K562 (cell line): Measurements from ENCODE around the gene TSSK2. TPM values are rescaled to one million over a fixed set of nuclear protein-coding genes. Genes with fewer than 3 reads are reported as not detected.
A peak's percentile ranks its signal among the peaks of the same experiment; 100 is the strongest.

Experiments
- AFF1 ChIP-seq, 2 experiments: fragments of 450-650 bp; IDR thresholded peaks; 2 replicates each; pipeline ENCODE4 v1.6.1; 2018; ENCODE audit warnings: mild to moderate bottlenecking in 2 of 2, low read depth in 1 of 2; ENCODE audit not compliant: partially characterized antibody in 2 of 2
- DPF2 ChIP-seq: fragments of 450-650 bp; IDR thresholded peaks from 2 replicates; pipeline ENCODE4 v1.6.1; 2016
- ELF2 ChIP-seq: fragments of 250-450 bp; sonication (Bioruptor Pico); IDR thresholded peaks from 2 replicates; pipeline ENCODE4 v1.5.0; 2021; ENCODE audit warnings: mild to moderate bottlenecking
- HDAC2 ChIP-seq: fragments of 450-650 bp; IDR thresholded peaks from 2 replicates; pipeline ENCODE4 v1.6.1; 2016; ENCODE audit warnings: mild to moderate bottlenecking
- ID3 ChIP-seq, 2 experiments: fragments of 250-450 bp in 1 of 2; fragments of 450-650 bp in 1 of 2; sonication (Bioruptor Pico) in 1 of 2; IDR thresholded peaks; 2 replicates each; pipeline versions ENCODE4 v1.6.1 to v1.8.0; 2016 to 2021; ENCODE audit warnings: mild to moderate bottlenecking in 2 of 2, moderate library complexity in 2 of 2, missing compliant biosample characterization in 1 of 2, missing genetic modification characterization in 1 of 2
- KDM4B ChIP-seq, 2 experiments: fragments of 450-650 bp in 1 of 2; sonication (generic) in 1 of 2; IDR thresholded peaks; 2 replicates each; pipeline ENCODE4 v1.6.1; 2016 to 2017; ENCODE audit warnings: borderline replicate concordance in 2 of 2, antibody characterized with exemption in 1 of 2, low read depth in 1 of 2, mild to moderate bottlenecking in 1 of 2
- NFIC ChIP-seq: fragments of 450-650 bp; IDR thresholded peaks from 2 replicates; pipeline ENCODE4 v1.6.1; 2017; ENCODE audit warnings: mild to moderate bottlenecking, inconsistent platforms
- OTX1 ChIP-seq: fragments of 450-650 bp; formaldehyde crosslinking; IDR thresholded peaks from 2 replicates; pipeline ENCODE4 v1.4.0; 2022; ENCODE audit warnings: mild to moderate bottlenecking
- PBX2 ChIP-seq, 2 experiments: IDR thresholded peaks in 1 of 2; conservative IDR thresholded peaks in 1 of 2; 2 replicates each; pipeline ENCODE4 v1.6.1; 2016; ENCODE audit warnings: low read depth in 2 of 2, mild to moderate bottlenecking in 1 of 2, missing compliant biosample characterization in 1 of 2, missing genetic modification characterization in 1 of 2, moderate library complexity in 1 of 2
- PRMT5 ChIP-seq: sonication (generic); formaldehyde crosslinking; IDR thresholded peaks from 2 replicates; pipeline ENCODE4 v1.5.0; 2020; ENCODE audit warnings: missing genetic modification reagents
- RAD51 ChIP-seq: fragments of 450-650 bp; IDR thresholded peaks from 2 replicates; pipeline ENCODE4 v1.7.1; 2016; ENCODE audit warnings: low read depth, mild to moderate bottlenecking, borderline replicate concordance
- SIN3A ChIP-seq, 2 experiments: fragments of 150-350 bp in 1 of 2; IDR thresholded peaks; 2 replicates each; pipeline ENCODE4 v1.6.1; 2011 to 2016; ENCODE audit warnings: borderline replicate concordance in 2 of 2, low read depth in 2 of 2, low read length in 2 of 2, mild to moderate bottlenecking in 2 of 2, moderate library complexity in 2 of 2; ENCODE audit not compliant: control insufficient read depth in 1 of 2
- SMAD3 ChIP-seq: fragments of 450-650 bp; formaldehyde crosslinking; conservative IDR thresholded peaks from 2 replicates; pipeline ENCODE4 v1.4.0; 2020; ENCODE audit warnings: mild to moderate bottlenecking
- SMARCA5 ChIP-seq: fragments of 450-650 bp; IDR thresholded peaks from 2 replicates; pipeline ENCODE4 v1.6.1; 2016
- TAL1 ChIP-seq: fragments of 450-650 bp; IDR thresholded peaks from 2 replicates; pipeline ENCODE4 v1.6.1; 2016; ENCODE audit warnings: mild to moderate bottlenecking
- ZNF12 ChIP-seq: sonication (generic); formaldehyde crosslinking; IDR thresholded peaks from 2 replicates; pipeline ENCODE4 v1.4.0; 2020; ENCODE audit warnings: mild to moderate bottlenecking, missing genetic modification reagents
- ZNF57 ChIP-seq: fragments of 450-650 bp; formaldehyde crosslinking; IDR thresholded peaks from 2 replicates; pipeline ENCODE4 v1.4.0; 2020; ENCODE audit warnings: mild to moderate bottlenecking, moderate library complexity
- ZNF589 ChIP-seq: fragments of 200-800 bp; sonication (Bioruptor generic); IDR thresholded peaks from 2 replicates; pipeline ENCODE4 v1.6.1; 2016; ENCODE audit warnings: low read depth, missing genetic modification characterization, missing compliant biosample characterization
- polyA plus RNA-seq, 8 experiments: library from polyadenylated mRNA; depleted of rRNA in 4 of 8; stranded (reverse) in 5 of 8; unstranded in 3 of 8; fragments of >200 nt; fragmentation: Nextera tagmentation in 2 of 8; fragmentation: Illumina TruSeq in 1 of 8; extraction: Ambion mirVana in 2 of 8; extraction: Trizol in 1 of 8; gene quantifications; 2 replicates each; pipeline versions ENCODE4 v1.2.1 to v1.2.3, GENCODE V29; 2011 to 2014; ENCODE audit warnings: inconsistent platforms in 1 of 8, missing spikeins in 1 of 8
- total RNA-seq, 7 experiments: library from RNA; depleted of rRNA in 6 of 7; stranded (reverse); fragments of >200 nt in 6 of 7; fragmentation: Illumina TruSeq in 2 of 7; extraction: Trizol in 2 of 7; gene quantifications; 2 replicates each; pipeline versions ENCODE4 v1.2.1 to v1.2.3, GENCODE V29; 2011 to 2021; ENCODE audit warnings: low replicate concordance in 1 of 7

The TSSK2 gene
- total and polyA plus RNA-seq, 9 of the 15 experiments (the other 6 are each of a cell fraction or from before 2014, with no cell fraction given): 0.04 TPM; not detected in 8

DNA sequence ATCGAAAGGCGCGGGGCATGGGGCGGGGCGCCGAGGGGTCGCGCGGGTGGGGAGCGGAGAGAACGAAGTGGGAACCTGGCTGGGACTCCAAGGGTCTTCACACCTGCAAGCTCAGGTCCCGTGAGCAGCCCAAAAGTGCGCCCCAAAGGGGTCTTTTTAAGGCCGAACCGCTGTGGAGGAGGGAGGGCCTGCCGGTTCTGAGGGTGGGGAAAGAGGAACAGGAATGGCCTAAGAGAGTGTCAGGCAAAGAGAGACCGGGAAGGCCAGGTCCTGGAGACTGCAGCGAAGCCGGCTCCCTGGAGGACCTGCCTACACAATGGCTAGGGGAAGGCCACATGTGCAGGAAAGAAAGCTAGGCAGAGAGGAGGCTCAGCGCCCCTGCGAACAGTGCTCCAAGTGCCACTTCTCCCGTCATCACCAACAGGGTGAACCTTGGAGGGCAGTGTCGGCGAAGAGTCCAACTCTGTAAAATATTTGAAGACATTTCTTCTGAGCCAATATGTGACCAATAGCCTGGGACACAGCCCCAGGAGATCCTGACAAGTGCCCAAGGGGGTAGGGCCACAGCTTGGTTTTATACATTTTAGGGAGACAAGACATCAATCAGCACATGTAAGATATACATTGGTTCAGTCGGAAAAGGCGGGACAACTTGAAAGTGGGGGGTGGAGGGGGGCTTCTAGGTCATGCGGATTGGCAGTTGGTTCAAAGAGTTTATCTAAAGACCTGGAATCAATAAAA lies 8.2 kb upstream of the TSSK2 start (continued):
- TF ChIP-seq PBX2 (CRISPR knock-in tag; IDR thresholded peaks at IDR 0.05; ENCODE audit: low read depth) (no peak; the same call in 1 of the 2 replicates), PBX2 (tag; conservative IDR thresholded peaks at IDR 0.05; ENCODE audit: low read depth) (peak; percentile 80), TAL1 (0 out of 2 replicates have a peak, but pooled peaks have one; percentile 2), KDM4B (IDR thresholded peaks at IDR 0.05; ENCODE audit: borderline replicate concordance in 2 of 2, low read depth in 1 of 2) (peak in 1 of 2 experiments; percentile 65; a peak in 1 of 4 replicates), ZNF57 (CRISPR knock-in tag) (no peak), DPF2 (0 out of 2 replicates have a peak, but pooled peaks have one; percentile 50), AFF1 (IDR thresholded peaks at IDR 0.05; ENCODE audit: low read depth in 1 of 2, partially characterized antibody in 2 of 2) (peak in 1 of 2 experiments; percentile 75), ZNF589 (CRISPR knock-in tag) (peak; percentile 16; the same call in 1 of the 2 replicates), SMAD3 (CRISPR knock-in tag) (peak; percentile 59; the same call in 1 of the 2 replicates), OTX1 (CRISPR knock-in tag) (peak; percentile 84), NFIC (peak; percentile 33), PRMT5 (CRISPR knock-in tag) (0 out of 2 replicates have a peak, but pooled peaks have one; percentile 79), SMARCA5 (peak; percentile 73), ELF2 (CRISPR knock-in tag) (peak; percentile 50; the same call in 1 of the 2 replicates), HDAC2 (peak; percentile 33; the same call in 1 of the 2 replicates), ID3 (CRISPR knock-in tag; IDR thresholded peaks at IDR 0.05) (no peak), ID3 (tag; IDR thresholded peaks at IDR 0.05) (peak; percentile 43; the same call in 1 of the 2 replicates), RAD51 (peak; percentile 25; the same call in 1 of the 2 replicates), ZNF12 (CRISPR knock-in tag) (no peak), SIN3A (IDR thresholded peaks at IDR 0.05; ENCODE audit: borderline replicate concordance in 2 of 2, control insufficient read depth in 1 of 2, low read depth in 2 of 2, low read length in 2 of 2) (peak in 1 of 2 experiments; percentile 80; a peak in 1 of 4 replicates)
